Astrocyte (in vitro differentiated cells and primary cell): ENCODE measurements around the gene OR3A3. TPM values are rescaled to one million over a fixed set of nuclear protein-coding genes. Genes with fewer than 3 reads are reported as not detected.
"Not testable (repeated sequence)": the region's sequence is repeated elsewhere in the genome, so short reads cannot be mapped to it uniquely, and the experiment has no call there.

Experiments
- DNase-seq: peaks from one replicate; pipeline ENCODE4 v3.0.0-alpha.2; 2010; ENCODE audit warnings: low read depth
- FAIRE-seq: peaks from 2 replicates; lab custom pipeline; 2011; peaks lifted over from hg19 to GRCh38; lab: Jason Lieb, UNC
- H2AFZ ChIP-seq: 2 replicates; pipeline ENCODE4 v1.6.0; 2012; ENCODE audit warnings: low read depth, low read length, inconsistent platforms
- H3K27ac ChIP-seq: 2 replicates; pipeline ENCODE4 v1.5.1; 2011; ENCODE audit warnings: low read depth, low read length, inconsistent platforms
- H3K27me3 ChIP-seq: 2 replicates; pipeline ENCODE4 v1.6.0; 2011; ENCODE audit warnings: low read length, inconsistent platforms; ENCODE audit not compliant: insufficient read depth
- H3K36me3 ChIP-seq: 2 replicates; pipeline ENCODE4 v1.5.1; 2011; ENCODE audit warnings: low read length, inconsistent platforms; ENCODE audit not compliant: insufficient read depth
- H3K4me1 ChIP-seq: 2 replicates; pipeline ENCODE4 v1.5.1; 2011; ENCODE audit warnings: low read length, inconsistent platforms; ENCODE audit not compliant: insufficient read depth
- H3K4me2 ChIP-seq: 2 replicates; pipeline ENCODE4 v1.6.0; 2012; ENCODE audit warnings: low read length, inconsistent platforms
- H3K4me3 ChIP-seq: 2 replicates; pipeline ENCODE4 v1.5.1; 2011; ENCODE audit warnings: low read depth, mild to moderate bottlenecking, low read length, inconsistent platforms; ENCODE audit not compliant: insufficient read depth
- H3K79me2 ChIP-seq: 2 replicates; pipeline ENCODE4 v1.6.0; 2012; ENCODE audit warnings: mild to moderate bottlenecking, low read length, inconsistent platforms; ENCODE audit not compliant: insufficient read depth
- H3K9ac ChIP-seq: 2 replicates; pipeline ENCODE4 v1.6.0; 2012; ENCODE audit warnings: mild to moderate bottlenecking, low read length, inconsistent platforms
- H3K9me3 ChIP-seq: 2 replicates; pipeline ENCODE4 v1.5.1; 2012; ENCODE audit warnings: low read depth, mild to moderate bottlenecking, low read length, inconsistent platforms; ENCODE audit not compliant: insufficient read depth
- H4K20me1 ChIP-seq: 2 replicates; pipeline ENCODE4 v1.6.0; 2012; ENCODE audit warnings: low read length, inconsistent platforms; ENCODE audit not compliant: insufficient read depth
- H3K27ac Mint-ChIP-seq: one replicate; pipeline ENCODE4 v1.8.0; 2021; ENCODE audit warnings: mild to moderate bottlenecking, mixed read lengths; ENCODE audit not compliant: unreplicated experiment
- H3K27me3 Mint-ChIP-seq: one replicate; pipeline ENCODE4 v1.8.0; 2021; ENCODE audit warnings: low read depth, mixed read lengths; ENCODE audit not compliant: unreplicated experiment
- H3K36me3 Mint-ChIP-seq: one replicate; pipeline ENCODE4 v1.8.0; 2021; ENCODE audit warnings: low read depth, mixed read lengths; ENCODE audit not compliant: unreplicated experiment
- H3K4me1 Mint-ChIP-seq: one replicate; pipeline ENCODE4 v1.8.0; 2021; ENCODE audit warnings: low read depth, mixed read lengths; ENCODE audit not compliant: unreplicated experiment
- H3K4me3 Mint-ChIP-seq: one replicate; pipeline ENCODE4 v1.8.0; 2021; ENCODE audit warnings: mild to moderate bottlenecking, moderate library complexity, mixed read lengths; ENCODE audit not compliant: unreplicated experiment
- H3K9me3 Mint-ChIP-seq: one replicate; pipeline ENCODE4 v1.8.0; 2021; ENCODE audit warnings: mild to moderate bottlenecking, mixed read lengths; ENCODE audit not compliant: unreplicated experiment
- EZH2 ChIP-seq: IDR thresholded peaks from 2 replicates; pipeline ENCODE4 v1.6.1; 2012; ENCODE audit warnings: mild to moderate bottlenecking, low read length, inconsistent platforms; ENCODE audit not compliant: insufficient read depth
- total RNA-seq: library from RNA; stranded (reverse); gene quantifications from 2 replicates; pipeline ENCODE4 v1.2.1, GENCODE V29; 2021
- TF ChIP-seq, protein P1 (sequence below): IDR thresholded peaks from 2 replicates; pipeline ENCODE4 v1.5.1; 2011; ENCODE audit warnings: low read depth, mild to moderate bottlenecking, inconsistent platforms, low read length, moderate library complexity; ENCODE audit not compliant: insufficient read depth

Gene OR3A3
- total RNA-seq, 1 donor from 2014 or later: not detected

DNA sequence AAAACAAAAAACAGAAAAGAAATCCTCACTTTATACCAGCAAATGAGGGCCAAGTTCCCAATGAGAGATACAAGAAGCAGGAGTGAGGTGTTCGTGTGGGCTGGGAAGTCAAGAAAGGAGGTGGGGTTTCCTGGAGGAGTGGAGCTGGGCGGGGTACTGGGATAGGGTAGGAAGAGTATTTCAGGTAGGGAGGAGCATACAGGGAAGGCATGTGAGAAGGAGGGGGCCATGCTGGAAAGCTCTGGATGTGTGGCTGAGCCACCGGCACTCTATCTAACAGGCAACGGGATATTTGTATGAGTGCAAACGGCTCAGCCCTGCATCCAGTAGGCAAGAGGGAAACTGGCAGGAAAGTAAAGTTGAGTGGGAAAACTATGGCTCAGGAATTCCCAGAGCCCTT lies 29.2 kb upstream of the OR3A3 start:
- TF ChIP-seq EZH2: no peak
- TF ChIP-seq, protein P1, sequence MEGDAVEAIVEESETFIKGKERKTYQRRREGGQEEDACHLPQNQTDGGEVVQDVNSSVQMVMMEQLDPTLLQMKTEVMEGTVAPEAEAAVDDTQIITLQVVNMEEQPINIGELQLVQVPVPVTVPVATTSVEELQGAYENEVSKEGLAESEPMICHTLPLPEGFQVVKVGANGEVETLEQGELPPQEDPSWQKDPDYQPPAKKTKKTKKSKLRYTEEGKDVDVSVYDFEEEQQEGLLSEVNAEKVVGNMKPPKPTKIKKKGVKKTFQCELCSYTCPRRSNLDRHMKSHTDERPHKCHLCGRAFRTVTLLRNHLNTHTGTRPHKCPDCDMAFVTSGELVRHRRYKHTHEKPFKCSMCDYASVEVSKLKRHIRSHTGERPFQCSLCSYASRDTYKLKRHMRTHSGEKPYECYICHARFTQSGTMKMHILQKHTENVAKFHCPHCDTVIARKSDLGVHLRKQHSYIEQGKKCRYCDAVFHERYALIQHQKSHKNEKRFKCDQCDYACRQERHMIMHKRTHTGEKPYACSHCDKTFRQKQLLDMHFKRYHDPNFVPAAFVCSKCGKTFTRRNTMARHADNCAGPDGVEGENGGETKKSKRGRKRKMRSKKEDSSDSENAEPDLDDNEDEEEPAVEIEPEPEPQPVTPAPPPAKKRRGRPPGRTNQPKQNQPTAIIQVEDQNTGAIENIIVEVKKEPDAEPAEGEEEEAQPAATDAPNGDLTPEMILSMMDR: no peak
- no peaks in the 10 kb centered on the region for H3K9me3 ChIP-seq
- H3K9me3 Mint-ChIP-seq: peaks cover 6% of the 10 kb centered on the region

DNA sequence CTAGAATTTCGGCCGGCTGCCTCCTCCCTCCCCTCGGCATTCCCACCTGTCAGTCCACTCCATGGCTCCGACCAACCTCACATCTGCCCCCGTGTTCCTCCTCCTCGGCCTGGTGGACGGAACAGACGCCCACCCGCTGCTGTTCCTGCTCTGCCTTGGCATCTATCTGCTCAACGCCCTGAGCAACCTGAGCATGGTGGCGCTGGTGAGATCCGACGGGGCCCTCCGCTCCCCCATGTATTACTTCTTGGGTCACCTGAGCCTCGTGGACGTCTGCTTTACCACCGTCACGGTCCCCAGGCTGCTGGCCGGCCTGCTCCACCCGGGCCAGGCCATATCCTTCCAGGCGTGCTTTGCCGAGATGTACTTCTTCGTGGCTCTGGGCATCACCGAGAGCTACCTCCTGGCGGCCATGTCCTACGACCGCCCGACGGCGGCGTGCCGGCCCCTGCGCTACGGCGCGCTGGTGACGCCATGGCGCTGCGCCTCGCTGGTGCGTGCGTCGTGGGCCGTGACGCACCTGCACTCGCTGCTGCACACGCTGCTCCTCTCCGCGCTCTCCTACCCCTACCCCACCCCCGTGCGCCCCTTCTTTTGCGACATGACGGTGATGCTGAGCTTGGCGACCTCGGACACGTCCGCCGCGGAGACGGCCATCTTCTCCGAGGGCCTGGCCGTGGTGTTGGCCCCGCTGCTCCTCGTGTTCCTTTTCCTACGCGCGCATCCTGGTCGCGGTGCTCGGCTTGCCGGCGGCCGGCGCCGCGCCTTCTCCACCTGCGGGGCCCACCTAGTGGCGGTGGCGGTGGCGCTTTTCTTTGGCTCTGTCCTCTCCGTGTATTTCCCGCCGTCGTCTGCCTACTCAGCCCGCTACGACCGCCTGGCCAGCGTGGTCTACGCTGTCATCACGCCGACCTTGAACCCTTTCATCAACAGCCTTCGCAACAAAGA lies 25.0 kb upstream of the OR3A3 start, which contains the start of gene OR3A2:
Gene OR3A2 (minus strand): TSS at position 440 of the 948 bp plus-strand sequence.
- Histone ChIP-seq H3K4me1 (no peaks in the 10 kb centered on the region), H4K20me1 (no peaks in the 10 kb centered on the region), H3K27ac (no peak within 1 kb of the TSS), H3K27me3 (no peaks in the 10 kb centered on the region), H3K4me3 (no peak within 1 kb of the TSS), H3K4me2 (no peak within 1 kb of the TSS), H3K9me3 (no peaks in the 10 kb centered on the region), H3K36me3 (no peaks in the 10 kb centered on the region), H3K9ac (no peak within 1 kb of the TSS), H3K79me2 (no peaks in the 10 kb centered on the region), H2AFZ (no peak within 1 kb of the TSS)
- no peaks in the 10 kb centered on the region for H3K4me1 Mint-ChIP-seq
- H3K9me3 Mint-ChIP-seq: peaks cover 5% of the 10 kb centered on the region
- H3K4me3 Mint-ChIP-seq: no peak within 1 kb of the TSS
- peaks cover 32% of the 10 kb centered on the region for H3K27me3 Mint-ChIP-seq
- H3K27ac Mint-ChIP-seq: no peak within 1 kb of the TSS
- DNase-seq (no peak), FAIRE-seq (no peak)
- no peaks in the 10 kb centered on the region for H3K36me3 Mint-ChIP-seq
- TF ChIP-seq, protein P1: no peak
- TF ChIP-seq EZH2: no peak

More for the DNA sequence above, 29.2 kb upstream of the OR3A3 start:
- FAIRE-seq (no peak), DNase-seq (no peak)
- no peak overlapping the region for H3K4me2 ChIP-seq
- no peak overlapping the region for H3K4me3 ChIP-seq
- no peaks in the 10 kb centered on the region for H3K36me3 ChIP-seq
- no peaks in the 10 kb centered on the region for H3K79me2 ChIP-seq
- Mint-ChIP-seq H3K27ac (no peak overlapping the region), H3K4me3 (no peak overlapping the region), H3K27me3 (peaks cover 52% of the 10 kb centered on the region), H3K36me3 (no peaks in the 10 kb centered on the region), H3K4me1 (no peaks in the 10 kb centered on the region)
- H4K20me1 ChIP-seq: no peaks in the 10 kb centered on the region
- H3K4me1 ChIP-seq: no peaks in the 10 kb centered on the region
- no peaks in the 10 kb centered on the region for H3K27me3 ChIP-seq
- no peak overlapping the region for H3K27ac ChIP-seq
- H3K9ac ChIP-seq: no peak overlapping the region
- no peak overlapping the region for H2AFZ ChIP-seq

DNA sequence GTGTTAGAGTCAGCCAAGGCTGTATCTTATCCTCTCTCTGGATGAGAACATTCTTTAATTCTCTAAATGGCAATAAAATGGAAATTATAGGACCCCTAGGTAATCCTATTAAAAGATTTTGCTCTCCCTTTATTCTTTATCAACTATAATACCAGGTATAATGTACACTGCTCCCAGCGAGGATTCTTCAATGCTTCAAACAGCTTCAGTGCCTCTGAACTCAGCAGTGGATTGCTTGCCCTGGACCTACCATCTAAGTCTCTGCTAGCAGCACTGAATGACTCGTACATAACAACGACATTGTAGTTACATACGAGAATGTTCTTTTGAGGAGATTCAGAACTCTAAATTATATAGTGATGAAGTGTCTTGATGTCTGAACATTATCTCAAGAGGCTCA lies 21.4 kb upstream of the OR3A3 start:
- Histone ChIP-seq H3K4me3 (no peak overlapping the region), H3K27me3 (no peaks in the 10 kb centered on the region), H3K27ac (no peak overlapping the region), H3K9ac (no peak overlapping the region), H3K79me2 (no peaks in the 10 kb centered on the region), H3K36me3 (no peaks in the 10 kb centered on the region), H3K9me3 (no peaks in the 10 kb centered on the region), H2AFZ (no peak overlapping the region), H3K4me1 (no peaks in the 10 kb centered on the region), H3K4me2 (no peak overlapping the region), H4K20me1 (no peaks in the 10 kb centered on the region)
- FAIRE-seq (no peak), DNase-seq (no peak)
- Mint-ChIP-seq H3K27me3 (peaks cover 11% of the 10 kb centered on the region), H3K36me3 (no peaks in the 10 kb centered on the region), H3K4me1 (no peaks in the 10 kb centered on the region), H3K9me3 (peaks cover 5% of the 10 kb centered on the region), H3K4me3 (no peak overlapping the region), H3K27ac (no peak overlapping the region)
- no peak for TF ChIP-seq EZH2
- TF ChIP-seq, protein P1: no peak

DNA sequence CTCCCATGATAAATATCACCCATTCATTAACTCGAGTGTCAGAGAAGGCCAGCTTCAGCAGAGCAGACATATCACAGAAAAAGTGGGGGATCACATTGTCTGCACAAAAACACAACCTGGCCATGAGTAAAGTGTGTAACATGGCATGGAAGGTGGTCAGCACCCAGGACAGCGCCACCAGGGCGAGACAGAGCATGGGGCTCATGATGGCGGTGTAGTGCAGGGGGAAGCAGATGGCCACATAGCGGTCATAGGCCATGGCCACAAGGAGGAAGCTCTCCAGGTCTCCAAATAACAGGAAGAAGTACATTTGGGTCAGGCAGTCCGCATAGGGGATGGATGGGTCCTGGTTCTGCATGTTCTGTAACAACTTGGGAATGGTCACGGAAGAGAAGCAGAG lies 13.4 kb upstream of the OR3A3 start:
- H3K4me3 Mint-ChIP-seq, H3K9ac ChIP-seq, DNase-seq, H3K9me3 ChIP-seq, H3K36me3 ChIP-seq, H3K4me1 Mint-ChIP-seq, H3K27ac ChIP-seq, H3K79me2 ChIP-seq, H3K4me2 ChIP-seq, H2AFZ ChIP-seq, H3K27me3 Mint-ChIP-seq, H3K9me3 Mint-ChIP-seq, H3K27me3 ChIP-seq, H3K27ac Mint-ChIP-seq, H3K4me1 ChIP-seq, H3K4me3 ChIP-seq, H4K20me1 ChIP-seq, H3K36me3 Mint-ChIP-seq: not testable (repeated sequence)
- FAIRE-seq: peak; percentile 43
